Hindlimb muscle (tissue), 1 donor: ENCODE data around the gene TBATA. TPM values are rescaled to one million over a fixed set of nuclear protein-coding genes. Genes with fewer than 3 reads are reported as not detected.

Experiments used
- DNase-seq: peaks from one replicate; pipeline ENCODE4 v3.0.0-alpha.2; 2013
- polyA plus RNA-seq: library from polyadenylated mRNA; unstranded; fragments of 120-200 nt; gene quantifications from one replicate; pipeline ENCODE4 v1.2.1, GENCODE V29; 2013; ENCODE audit not compliant: insufficient read length

Gene TBATA, protein sequence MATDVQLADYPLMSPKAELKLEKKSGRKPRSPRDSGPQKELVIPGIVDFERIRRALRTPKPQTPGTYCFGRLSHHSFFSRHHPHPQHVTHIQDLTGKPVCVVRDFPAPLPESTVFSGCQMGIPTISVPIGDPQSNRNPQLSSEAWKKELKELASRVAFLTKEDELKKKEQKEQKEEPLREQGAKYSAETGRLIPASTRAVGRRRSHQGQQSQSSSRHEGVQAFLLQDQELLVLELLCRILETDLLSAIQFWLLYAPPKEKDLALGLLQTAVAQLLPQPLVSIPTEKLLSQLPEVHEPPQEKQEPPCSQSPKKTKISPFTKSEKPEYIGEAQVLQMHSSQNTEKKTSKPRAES
- polyA plus RNA-seq, result 0.12 TPM

DNA sequence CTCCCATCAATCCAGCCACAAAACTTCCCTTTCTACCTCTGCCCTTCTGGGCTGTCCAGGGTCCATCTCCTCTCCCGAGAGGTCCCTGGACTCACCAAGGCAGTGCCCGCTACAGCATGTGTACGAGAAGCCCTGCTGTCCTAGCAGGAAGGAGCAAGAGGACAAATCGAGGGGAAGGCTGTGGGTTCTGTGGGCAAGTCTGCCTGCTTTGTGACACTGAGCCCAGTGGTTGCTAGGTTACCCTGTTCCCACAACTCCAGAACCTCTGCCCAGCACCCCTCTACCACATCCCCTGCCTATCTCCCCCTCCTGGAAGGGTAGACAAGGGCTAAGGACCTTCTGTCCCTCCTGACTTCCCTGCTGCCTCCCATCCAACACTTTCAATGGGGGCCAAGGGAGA lies at the start of gene TBATA:
Gene TBATA (minus strand): TSS at position 188 of the 400 bp plus-strand sequence. CDS start 1,998 bp downstream, outside the sequence.
- no peak for DNase-seq

DNA sequence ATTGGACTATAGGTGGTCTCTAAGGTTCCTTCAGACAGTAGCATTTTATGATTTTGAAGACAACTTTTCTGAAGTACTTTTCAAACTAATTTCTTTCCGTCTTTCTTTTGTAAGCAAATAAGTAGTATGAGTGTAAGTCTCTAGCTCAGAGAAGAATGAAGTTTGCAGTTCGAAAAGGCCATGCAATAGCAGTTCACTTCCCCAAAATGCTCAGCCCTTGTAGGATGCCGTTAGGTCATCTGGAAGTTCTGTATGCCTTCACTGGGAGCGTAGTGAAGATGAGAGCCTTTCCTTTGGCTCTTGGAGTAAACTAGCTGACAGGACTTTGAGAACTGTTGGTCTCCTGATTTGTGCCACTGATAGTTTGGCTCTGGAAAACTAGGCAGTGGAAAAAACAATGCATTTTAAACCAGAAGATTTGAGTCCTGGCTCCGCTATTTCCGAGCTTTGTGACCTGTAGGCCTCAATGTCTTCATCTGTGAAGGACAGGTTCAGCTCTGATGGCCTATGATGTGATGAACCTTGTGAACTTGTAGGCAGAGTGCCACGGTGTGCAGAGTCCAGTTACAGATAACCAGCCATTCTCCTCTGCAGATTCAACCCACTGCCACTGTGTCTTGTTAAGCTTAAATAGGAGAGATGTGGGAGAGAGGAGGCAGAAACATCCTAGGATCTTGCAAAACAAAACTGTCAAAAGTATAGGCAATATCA lies 49.4 kb upstream of the TBATA start:
- DNase-seq, result no peak

DNA sequence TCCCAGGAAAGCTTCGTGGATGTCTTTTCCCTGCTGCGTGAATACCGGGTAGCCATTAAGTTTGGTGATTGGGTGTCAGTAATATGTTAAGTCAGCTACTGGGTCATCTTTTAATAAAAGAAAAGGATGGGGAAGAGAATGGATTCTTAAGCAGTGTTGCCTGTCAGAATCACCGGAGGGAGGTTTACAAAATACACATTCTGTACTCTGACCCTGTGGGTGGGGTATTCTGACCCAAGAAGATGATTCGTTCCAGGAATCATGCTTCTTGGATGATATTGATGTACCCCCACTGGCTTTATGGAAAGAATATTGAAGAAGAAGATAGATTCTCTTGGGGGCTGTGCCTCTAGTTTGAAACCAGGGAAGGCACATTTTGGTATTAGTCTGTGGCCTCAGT lies 48.8 kb upstream of the TBATA start:
- no peak for DNase-seq

DNA sequence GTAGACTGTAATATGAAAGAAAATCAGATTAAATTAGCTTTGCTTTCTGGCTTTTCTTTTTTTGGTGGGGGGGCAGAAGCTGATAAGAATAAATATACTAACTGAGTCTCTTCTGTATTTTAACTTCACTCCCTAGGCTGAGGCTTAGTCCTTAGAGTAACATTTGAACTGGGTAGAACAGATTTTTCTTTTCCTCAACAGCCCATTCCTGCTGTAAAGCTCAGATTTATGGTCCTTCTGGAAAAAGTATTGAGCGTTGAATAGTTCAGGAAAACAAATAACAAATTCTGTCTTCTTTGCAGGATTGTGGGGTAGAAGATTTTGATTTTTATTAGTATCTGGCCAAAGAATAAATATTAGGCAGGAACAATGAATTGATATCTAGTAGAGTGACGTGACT lies 48.4 kb upstream of the TBATA start:
- DNase-seq, result no peak

DNA sequence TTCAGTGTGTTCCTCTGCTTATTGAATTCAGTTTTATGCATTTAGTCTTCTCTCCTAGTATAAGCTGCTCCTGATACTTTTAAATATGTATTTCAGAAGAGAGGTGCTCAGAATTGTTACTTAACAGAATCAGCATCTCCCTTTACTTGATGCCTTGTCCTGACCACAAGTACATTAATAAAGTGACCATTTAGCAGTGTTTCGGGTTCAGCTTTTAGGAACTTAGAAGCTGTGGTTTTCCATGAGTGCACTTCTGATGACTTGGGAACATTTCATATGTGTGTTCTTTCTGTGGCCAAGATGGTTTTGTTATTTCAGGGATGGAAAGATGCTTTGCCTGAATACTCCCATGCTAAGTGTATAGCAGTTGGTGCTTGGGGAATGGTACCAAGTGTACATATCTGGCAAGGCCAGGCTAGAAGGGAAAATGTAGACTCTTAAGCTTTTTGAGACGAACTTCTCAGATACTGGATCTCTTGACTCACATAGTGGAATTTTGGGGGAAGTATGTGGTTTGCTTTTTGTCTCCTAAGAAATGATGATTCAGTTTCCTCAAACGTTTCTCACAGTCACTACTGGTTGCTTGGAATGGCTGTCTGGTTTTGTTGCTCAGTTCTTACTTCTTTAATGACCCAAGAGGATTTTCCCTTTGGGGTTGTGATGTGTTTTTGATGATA lies 47.8 kb upstream of the TBATA start:
- DNase-seq, result no peak

DNA sequence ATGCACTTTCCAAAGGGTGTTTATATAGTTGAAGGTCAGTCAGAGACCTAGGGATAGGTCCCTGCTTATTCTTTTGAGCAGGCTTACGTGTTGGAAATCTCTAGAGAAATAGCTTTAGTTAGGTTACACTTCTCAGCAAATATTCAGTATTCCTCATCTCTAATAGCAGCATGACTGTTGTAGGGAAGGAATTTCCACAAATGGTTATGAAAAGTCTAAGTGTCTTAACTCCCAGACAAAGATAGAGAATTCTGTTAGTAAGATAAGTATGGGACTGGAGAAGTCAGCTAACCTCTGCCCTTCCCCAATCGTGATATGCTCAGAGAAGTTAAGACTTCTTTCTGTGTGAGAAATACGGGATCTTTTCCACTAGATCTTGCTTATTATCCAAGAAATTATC lies 47.0 kb upstream of the TBATA start:
- DNase-seq, result no peak

DNA sequence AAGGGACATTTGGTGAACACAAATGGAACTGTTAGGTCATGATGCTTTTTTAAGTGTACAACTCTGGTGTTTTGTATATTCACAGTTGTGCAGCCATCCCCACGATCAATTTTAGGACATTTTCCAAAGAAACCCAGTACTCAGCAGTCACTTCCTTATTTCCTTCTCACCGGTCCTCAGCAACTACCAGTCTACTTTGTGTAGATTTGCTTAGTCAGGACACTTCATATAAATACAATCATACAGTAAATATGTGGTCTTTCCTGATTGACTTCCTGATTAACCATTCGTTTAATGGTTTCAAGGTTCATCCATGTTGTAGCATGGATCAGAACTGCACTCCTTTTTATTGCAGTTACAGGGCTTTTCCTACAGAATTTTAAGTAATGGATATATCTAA lies 45.0 kb upstream of the TBATA start:
- no peak for DNase-seq

DNA sequence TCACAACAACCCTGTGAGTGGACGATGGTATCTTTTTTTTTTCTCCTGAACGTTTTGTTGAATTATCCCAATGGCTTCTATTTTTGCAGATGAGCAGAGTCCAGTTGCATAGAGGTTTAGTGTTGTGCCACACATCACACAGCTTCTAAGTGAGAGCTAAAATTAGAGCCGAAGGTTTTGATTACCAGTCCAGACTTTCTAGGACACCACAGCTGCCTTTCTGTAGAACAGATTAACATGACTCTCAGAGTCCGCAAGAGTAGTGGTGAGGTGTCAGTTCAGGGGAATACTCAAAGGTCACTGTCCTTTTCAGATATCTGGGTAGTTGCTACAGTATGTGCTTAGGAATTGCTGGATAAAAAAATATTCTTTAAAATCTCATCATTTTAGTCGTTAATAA lies 44.4 kb upstream of the TBATA start:
- no peak for DNase-seq

DNA sequence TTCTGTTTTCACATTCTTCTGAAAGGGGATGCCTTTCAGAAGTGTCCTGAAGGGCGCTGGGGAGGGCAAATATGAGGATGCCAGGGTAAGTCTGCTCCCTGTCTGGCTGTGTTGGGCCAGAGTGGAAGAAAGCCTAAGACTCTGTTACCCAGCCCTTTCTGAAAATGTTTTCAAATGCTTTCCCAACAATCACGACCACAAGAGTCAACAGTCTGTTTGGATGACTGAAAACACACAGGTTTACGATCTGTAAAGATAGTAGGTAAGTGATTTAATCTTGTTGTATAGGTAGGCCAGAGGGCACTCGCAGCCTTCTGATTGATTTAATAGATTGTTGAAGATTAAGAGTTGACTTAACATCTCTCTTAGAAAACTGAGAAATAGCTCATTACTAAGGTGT lies 43.7 kb upstream of the TBATA start:
- DNase-seq, result no peak

DNA sequence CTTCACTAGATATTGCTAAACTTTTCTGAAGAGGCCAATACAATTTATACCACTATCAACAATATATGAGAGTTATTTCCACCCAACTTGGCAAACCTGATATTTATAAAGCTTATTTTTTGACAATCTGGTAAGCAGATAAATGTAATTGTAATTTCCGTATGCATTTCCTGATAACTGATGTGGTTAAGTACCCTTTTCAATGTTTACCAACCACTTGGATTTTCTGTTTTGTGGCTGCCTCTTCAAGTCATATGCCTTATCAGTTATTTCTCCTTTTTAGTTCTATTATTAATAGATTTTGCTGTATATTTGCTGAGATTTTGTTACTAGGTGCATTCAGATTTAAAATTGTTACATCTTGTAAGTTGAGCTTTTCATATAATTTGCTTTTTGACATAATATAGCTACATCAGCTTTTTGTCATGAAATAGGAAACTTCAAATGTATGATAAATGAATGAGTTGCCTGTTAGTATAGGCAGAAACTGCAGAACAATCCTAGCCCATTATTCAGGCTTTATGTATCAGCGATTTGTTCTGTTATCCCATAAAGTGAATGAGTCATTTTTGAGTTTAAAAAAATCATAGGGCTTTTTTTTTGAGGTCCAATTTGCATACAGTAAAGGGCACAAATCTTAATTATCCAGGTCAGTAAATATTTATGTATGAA lies 42.0 kb upstream of the TBATA start:
- DNase-seq, result no peak

DNA sequence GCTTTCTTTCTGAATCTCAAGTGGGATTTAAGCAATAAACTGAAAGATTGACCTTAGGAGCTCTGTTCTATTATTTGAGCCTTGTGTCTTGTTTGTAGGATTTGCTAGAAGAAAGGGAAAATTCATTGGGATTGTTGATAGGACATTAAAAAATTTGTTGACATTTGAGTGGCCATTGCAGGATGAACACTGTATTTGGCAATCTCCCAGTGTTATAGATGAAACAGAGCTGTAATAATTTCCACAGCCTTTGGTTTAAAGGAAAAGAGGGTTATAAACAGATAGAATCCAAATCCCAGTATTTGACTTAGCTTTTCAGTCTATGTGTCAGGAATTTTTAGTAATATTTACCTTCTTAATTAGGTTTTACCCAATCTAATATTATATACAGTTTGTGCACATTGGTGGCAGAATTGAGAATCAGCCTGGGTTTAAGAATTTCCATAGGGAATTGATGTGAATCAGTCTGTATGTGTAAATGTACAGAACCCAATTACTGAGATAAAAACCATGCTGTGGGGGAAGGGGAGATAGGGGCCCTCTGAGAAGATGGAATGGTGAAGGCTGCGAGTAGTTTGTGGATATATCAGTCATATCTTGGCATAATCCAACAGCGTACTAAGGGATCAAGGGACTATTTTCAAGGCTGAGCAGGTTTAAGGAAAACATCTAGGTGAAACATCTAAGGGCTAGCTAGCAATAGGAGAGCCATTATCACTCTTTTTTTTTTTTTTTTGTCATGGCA lies 37.1 kb upstream of the TBATA start:
- no peak for DNase-seq

DNA sequence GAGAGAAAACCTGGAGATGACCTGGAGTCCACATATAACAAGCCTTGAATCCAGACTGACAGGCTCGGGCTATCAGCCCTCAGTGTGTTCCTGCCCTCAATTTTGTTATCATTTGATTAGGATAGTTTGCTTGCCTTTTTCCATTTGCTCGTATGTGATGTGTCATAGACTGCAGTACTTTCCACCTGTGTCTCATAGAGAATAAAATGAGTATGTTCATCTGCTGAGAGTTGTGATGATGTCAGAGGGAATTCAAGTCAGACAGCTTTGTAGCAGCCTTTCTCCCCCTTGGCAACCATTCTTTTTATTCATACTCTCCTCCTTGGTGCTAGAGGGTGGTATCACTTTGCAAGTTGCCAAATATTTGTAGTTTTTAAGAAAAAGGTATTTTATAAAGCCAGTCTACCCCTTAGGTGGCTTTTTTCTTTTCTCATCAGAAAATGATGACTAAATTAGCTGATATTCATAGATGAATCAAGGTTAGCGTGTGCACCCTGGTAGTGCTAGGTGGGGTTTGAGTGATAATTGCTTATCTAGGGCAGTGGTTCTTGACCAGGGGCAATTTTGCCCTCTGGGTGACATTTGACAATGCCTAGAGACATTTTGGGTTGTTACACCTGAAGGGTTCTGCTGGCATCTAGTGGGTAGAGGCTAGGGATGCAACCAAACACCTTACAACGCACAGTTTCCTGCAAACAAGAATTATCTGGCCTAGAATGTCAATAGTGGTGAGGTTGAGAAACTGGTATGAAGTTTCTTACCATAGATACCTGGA lies 36.0 kb upstream of the TBATA start:
- DNase-seq, result no peak

DNA sequence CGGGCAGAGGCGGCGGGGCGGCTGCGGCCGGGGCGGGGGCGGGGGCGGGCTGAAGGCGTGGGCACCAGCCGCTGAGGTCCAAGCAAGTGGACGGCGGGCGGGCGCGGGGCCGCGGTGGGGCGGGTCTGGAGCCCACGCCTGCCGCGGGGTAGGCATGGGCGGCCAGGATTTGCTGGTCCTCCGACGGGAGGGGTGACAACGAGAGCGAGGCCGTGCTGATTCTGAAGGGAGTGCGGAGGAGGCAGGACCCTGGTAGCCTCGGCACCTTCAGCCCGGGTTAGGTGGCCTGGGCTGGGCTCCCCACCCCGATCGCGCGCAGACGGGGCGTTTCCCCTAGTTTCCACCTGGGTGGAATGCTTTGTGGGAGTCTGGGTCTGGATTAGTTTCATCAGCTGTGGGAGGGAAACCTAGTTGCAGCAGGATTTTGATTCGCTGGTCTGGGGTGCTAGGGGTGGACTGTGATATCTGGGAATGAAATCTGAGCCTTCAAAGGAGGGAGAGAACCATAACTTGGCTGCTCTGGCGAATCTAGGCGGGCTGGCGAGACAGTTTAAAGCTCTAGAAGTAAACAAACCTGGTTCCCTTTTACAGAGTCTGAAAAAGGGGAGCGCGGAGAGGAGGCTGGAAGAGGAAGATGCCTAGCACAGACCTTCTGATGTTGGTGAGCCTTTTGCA lies 31.2 kb upstream of the TBATA start:
- DNase-seq, result peak; percentile 66

DNA sequence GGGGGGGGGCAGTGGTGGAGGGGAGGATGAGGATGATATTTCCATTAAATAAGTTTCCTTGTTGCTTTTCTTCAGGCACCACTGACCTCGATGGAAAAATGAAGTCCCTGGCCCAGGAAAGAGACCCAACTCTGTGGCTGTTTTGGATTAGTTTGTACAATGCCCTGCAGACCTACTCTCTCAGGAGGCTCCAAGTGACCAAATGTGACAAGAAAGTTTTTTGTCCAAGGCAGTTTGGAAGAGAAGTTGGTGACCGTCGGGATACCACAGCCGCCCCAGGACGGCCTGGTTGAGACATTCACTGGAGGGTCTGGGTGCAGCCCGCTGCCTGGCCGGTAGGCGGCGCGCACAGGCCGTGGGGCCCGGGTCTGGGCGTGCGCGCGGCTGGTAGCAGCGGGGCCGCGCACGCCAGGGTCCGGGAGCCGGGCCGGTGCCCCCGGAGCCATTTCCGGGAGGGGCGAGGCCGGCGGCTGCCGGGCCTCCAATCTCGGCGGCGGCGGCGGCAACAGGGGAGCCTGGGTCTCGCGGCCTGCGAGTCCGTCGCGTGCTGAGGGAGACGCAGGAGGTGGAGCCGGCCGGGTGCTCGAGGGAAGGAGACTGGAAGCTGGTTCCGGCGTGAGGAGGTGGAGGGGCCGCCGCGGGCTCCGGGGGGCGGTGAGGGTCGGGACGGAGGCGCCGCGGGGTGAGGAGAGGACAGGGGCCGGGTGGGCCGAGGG lies 30.5 kb upstream of the TBATA start, which contains the start of gene SGPL1:
Gene SGPL1 (plus strand): TSS at position 445 of the 716 bp plus-strand sequence. CDS start 906 bp downstream, outside the sequence.
- peak; percentile 86 for DNase-seq

DNA sequence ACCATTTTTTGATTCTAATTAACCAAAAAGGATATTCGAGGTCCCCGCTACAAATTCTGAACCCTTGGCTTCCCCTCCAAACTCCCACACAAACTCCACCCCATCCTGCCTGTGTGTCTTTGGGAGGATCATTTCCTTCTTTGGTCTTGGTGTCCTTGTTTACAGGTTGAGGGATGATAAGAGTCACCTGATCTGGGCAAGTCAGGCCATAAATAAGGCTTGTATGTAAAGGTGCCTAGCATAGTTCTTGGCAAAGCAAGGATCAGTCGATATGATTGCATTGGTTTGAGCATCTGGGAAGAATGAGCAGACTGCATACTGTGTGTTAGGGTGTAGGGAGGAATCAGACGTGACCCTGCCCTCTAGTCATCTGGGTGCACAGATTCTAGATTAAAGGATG lies 28.9 kb upstream of the TBATA start:
- DNase-seq, result no peak

DNA sequence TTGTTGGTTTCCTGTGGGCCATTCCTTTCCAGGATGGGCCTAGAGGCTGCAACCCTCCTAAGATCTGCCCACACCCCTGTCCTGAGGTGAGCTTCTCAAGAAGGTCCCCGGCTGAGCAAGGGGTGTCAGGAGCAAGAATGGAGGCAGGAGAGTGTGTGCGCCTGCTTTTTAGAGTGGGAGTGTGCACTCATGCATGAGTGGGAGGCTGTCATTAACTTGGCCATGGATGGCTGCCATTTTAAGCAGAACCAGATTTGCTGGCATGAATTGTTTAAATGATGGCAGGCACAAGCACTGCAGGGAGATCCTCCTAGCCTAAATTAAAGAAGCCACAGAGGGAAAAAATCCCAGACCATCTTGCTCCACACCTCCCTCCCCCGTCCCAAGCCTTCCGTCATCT lies 27.6 kb upstream of the TBATA start:
- DNase-seq, result no peak

DNA sequence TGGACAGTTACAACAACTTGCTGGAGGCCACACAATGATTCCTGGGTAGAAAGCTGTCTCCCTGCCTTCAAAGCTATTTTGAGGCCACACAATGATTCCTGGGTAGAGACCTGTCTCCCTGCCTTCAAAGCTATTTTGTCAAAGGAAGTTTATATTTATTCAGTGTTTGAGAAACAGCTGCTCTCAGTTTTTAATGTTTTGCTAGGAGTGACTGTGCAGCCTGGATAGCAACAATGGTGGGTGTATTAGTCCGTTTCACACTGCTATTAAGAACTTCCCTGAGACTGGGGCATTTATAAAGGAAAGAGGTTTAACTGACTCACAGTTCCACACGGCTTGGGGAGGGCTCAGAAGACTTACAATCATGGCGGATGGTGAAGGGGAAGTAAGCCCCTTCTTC lies 26.7 kb upstream of the TBATA start:
- DNase-seq, result no peak

DNA sequence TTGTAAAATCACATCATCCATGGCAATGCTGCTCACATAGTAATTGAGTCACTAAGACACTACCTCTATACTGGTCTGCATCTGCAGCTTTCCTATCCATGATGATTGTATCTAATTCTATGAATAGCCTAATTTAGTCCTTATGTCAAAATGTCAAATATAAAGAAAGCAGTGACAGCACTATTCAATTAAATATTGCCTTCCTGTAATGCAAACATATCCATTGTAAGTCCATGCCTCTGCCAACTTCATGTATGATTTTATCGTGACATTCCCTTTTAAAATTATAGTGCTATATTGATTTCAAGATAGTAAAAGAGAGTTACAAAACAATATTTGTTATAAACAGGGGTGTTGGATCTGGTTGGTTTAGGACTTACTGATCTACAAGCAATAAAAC lies 25.8 kb upstream of the TBATA start:
- no peak for DNase-seq

DNA sequence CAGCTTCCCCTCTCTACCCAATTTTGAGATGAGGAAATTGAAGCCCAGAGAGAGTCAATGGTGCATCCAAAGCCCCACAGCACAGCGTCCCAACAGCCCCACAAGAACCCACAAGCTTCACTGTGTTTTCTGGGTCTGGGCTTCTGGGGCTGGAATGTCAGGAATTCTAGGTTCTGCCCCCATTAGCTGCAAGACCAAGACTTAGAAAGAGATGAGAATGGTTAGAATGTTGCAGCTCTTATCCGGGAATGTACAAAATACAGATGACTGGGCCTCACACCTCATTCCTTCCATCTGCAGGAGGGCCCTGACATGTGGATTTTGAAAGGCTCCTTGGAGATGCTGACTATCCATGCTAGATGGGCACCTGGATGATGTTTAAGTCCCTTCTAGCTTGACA lies 24.5 kb upstream of the TBATA start:
- no peak for DNase-seq

DNA sequence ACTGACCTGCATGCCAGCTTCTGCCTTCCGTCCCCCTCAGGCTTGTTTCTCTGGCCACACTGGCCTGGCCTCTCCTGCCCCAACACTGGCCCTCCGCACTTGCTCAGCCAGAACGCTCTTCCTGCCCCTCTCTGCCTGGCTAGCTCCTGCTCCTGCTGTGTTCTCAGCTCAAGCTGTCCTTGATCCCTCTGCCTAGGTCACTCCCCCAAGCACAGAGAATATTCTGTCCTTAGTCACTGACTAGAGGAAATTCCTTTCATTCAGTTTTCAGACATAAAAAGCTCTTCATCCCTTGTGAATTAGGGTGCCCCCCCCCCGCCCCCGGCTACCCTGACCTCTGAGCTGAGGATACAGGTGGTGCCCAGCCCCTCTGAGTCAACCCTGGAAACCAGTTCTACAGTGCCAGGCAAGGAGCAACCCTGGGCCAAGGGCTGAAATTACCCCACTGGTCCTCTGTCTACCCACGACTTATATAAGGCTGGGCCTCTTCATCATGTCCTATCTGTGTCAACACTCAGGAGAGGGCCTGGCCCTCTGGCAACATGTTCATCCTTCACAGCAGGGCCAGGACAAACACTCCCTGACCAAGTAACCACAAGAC lies 23.9 kb upstream of the TBATA start:
- DNase-seq, result no peak
